Right atrium auricular region (tissue), 2 donors: ENCODE results near the gene PTBP3. TPM values are rescaled to one million over a fixed set of nuclear protein-coding genes. Genes with fewer than 3 reads are reported as not detected.

Experiments
- DNase-seq: peaks from one replicate; pipeline ENCODE4 v3.0.0-alpha.2; 2019; ENCODE audit warnings: low spot score
- H3K27ac ChIP-seq, 2 donors: fragments of 200-600 bp; sonication (generic); 1 replicate in 1 of 2; 2 replicates in 1 of 2; pipeline ENCODE4 v1.5.1; 2016 to 2019
- H3K27me3 ChIP-seq, 2 donors: fragments of 200-600 bp; sonication (generic); one replicate each; pipeline versions ENCODE4 v1.5.1 to v1.6.0; 2017 to 2019
- H3K36me3 ChIP-seq: fragments of 200-600 bp; sonication (generic); one replicate; pipeline ENCODE4 v1.5.1; 2016
- H3K4me1 ChIP-seq, 2 donors: fragments of 200-600 bp; sonication (generic); one replicate each; pipeline versions ENCODE4 v1.5.1 to v1.6.0; 2017 to 2019
- H3K4me3 ChIP-seq, 2 donors: fragments of 200-600 bp; sonication (generic); 1 replicate in 1 of 2; 2 replicates in 1 of 2; pipeline ENCODE4 v1.5.1; 2017 to 2019; ENCODE audit warnings: mild to moderate bottlenecking in 1 of 2, moderate library complexity in 1 of 2
- H3K9me3 ChIP-seq, 2 donors: fragments of 200-600 bp; sonication (generic); one replicate each; pipeline ENCODE4 v1.5.1; 2019
- CTCF ChIP-seq, 2 donors: fragments of 200-600 bp; sonication (generic); IDR thresholded peaks; one replicate each; pipeline ENCODE4 v1.5.1; 2019; ENCODE audit warnings: antibody characterized with exemption in 2 of 2
- total RNA-seq, 2 donors: library from RNA; depleted of rRNA; stranded (reverse); fragments of >200 nt; gene quantifications; one replicate each; pipeline ENCODE4 v1.1.0, GENCODE V29; 2016

The PTBP3 gene
- total RNA-seq, 2 donors from 2014 or later: 11.6 to 18.2 TPM

GRCh38 chr9:112188884-112189283 lies 144.5 kb downstream of the PTBP3 start:
- TF ChIP-seq CTCF (IDR thresholded peaks at IDR 0.05): no peak

GRCh38 chr9:112187404-112187803 lies 146.0 kb downstream of the PTBP3 start:
- Histone ChIP-seq H3K27me3 (no peaks in the 10 kb centered on the region), H3K4me1 (no peaks in the 10 kb centered on the region), H3K9me3 (no peaks in the 10 kb centered on the region), H3K4me3 (no peak overlapping the region), H3K27ac (no peak overlapping the region), H3K36me3 (no peaks in the 10 kb centered on the region)
- DNase-seq: no peak
- TF ChIP-seq CTCF (IDR thresholded peaks at IDR 0.05): no peak

More at GRCh38 chr9:112188884-112189283, 144.5 kb downstream of the PTBP3 start:
- H3K4me1 ChIP-seq: peaks cover 0 to 2% of the 10 kb centered on the region in 2 donors
- H3K9me3 ChIP-seq: no peaks in the 10 kb centered on the region
- no peak overlapping the region for H3K4me3 ChIP-seq
- no peaks in the 10 kb centered on the region for H3K36me3 ChIP-seq
- DNase-seq: no peak
- no peaks in the 10 kb centered on the region for H3K27me3 ChIP-seq
- no peak overlapping the region for H3K27ac ChIP-seq

GRCh38 chr9:112186695-112187094 lies 146.7 kb downstream of the PTBP3 start:
- Histone ChIP-seq H3K4me3 (no peak overlapping the region), H3K27me3 (no peaks in the 10 kb centered on the region), H3K4me1 (no peaks in the 10 kb centered on the region), H3K27ac (no peak overlapping the region), H3K9me3 (no peaks in the 10 kb centered on the region), H3K36me3 (no peaks in the 10 kb centered on the region)
- no peak for TF ChIP-seq CTCF (IDR thresholded peaks at IDR 0.05)
- DNase-seq: no peak

GRCh38 chr9:112184946-112185345 lies 148.5 kb downstream of the PTBP3 start:
- DNase-seq: no peak
- no peak for TF ChIP-seq CTCF (IDR thresholded peaks at IDR 0.05)
- no peaks in the 10 kb centered on the region for H3K36me3 ChIP-seq
- H3K27me3 ChIP-seq: no peaks in the 10 kb centered on the region
- peaks cover 0 to 4% of the 10 kb centered on the region in 2 donors for H3K4me1 ChIP-seq
- no peaks in the 10 kb centered on the region for H3K9me3 ChIP-seq
- H3K4me3 ChIP-seq: no peak overlapping the region
- no peak overlapping the region for H3K27ac ChIP-seq

- no peak for TF ChIP-seq CTCF (IDR thresholded peaks at IDR 0.05)
- Histone ChIP-seq H3K27me3 (no peaks in the 10 kb centered on the region), H3K9me3 (no peaks in the 10 kb centered on the region), H3K4me1 (peaks cover 0 to 4% of the 10 kb centered on the region in 2 donors), H3K36me3 (no peaks in the 10 kb centered on the region), H3K27ac (no peak overlapping the region), H3K4me3 (no peak overlapping the region)
- DNase-seq: no peak
Measured at GRCh38 chr9:112184221-112184620, 149.2 kb downstream of the PTBP3 start.

GRCh38 chr9:112180387-112180881 lies 153.0 kb downstream of the PTBP3 start:
- Histone ChIP-seq H3K36me3 (no peaks in the 10 kb centered on the region), H3K27ac (no peak overlapping the region), H3K4me1 (peaks cover 0 to 8% of the 10 kb centered on the region in 2 donors), H3K4me3 (no peak overlapping the region), H3K9me3 (no peaks in the 10 kb centered on the region), H3K27me3 (no peaks in the 10 kb centered on the region)
- no peak for TF ChIP-seq CTCF (IDR thresholded peaks at IDR 0.05)
- no peak for DNase-seq
